GM23338 (cell line): ENCODE results near the gene HSPB3. TPM values are rescaled to one million over a fixed set of nuclear protein-coding genes. Genes with fewer than 3 reads are reported as not detected.
A peak's percentile ranks its signal among the peaks of the same experiment; 100 is the strongest.
"Not testable (repeated sequence)": the region's sequence is repeated elsewhere in the genome, so short reads cannot be mapped to it uniquely, and the experiment has no call there.

Experiments used
- ATAC-seq: fragments of 200-7000 bp; cut with Tn5 transposase; 3 replicates; pipeline ENCODE4 v1.9.1; 2020
- DNase-seq: peaks from one replicate; pipeline ENCODE4 v3.0.0-alpha.2; 2015; ENCODE audit warnings: low spot score
- H2AFZ ChIP-seq: fragments of 200-600 bp; sonication (generic); 2 replicates; pipeline ENCODE4 v1.8.0; 2016; ENCODE audit warnings: antibody characterized with exemption, mild to moderate bottlenecking, moderate library complexity
- H3F3A ChIP-seq: fragments of 200-600 bp; sonication (generic); replicated peaks from 2 replicates; pipeline ENCODE4 v1.8.0; 2017; ENCODE audit warnings: antibody characterized with exemption, mixed run types, low read depth
- H3K27ac ChIP-seq: fragments of 200-600 bp; sonication (generic); 2 replicates; pipeline ENCODE4 v1.6.1; 2016; ENCODE audit warnings: low read depth
- H3K27me3 ChIP-seq: fragments of 200-600 bp; sonication (generic); 2 replicates; pipeline ENCODE4 v1.8.0; 2016; ENCODE audit warnings: mild to moderate bottlenecking, mixed run types, moderate library complexity; ENCODE audit not compliant: insufficient read depth
- H3K36me3 ChIP-seq: fragments of 200-600 bp; sonication (generic); 2 replicates; pipeline ENCODE4 v1.8.0; 2016; ENCODE audit warnings: mild to moderate bottlenecking; ENCODE audit not compliant: insufficient read depth
- H3K4me1 ChIP-seq: fragments of 200-600 bp; sonication (generic); 2 replicates; pipeline ENCODE4 v1.8.0; 2016; ENCODE audit warnings: mild to moderate bottlenecking, moderate library complexity; ENCODE audit not compliant: insufficient read depth
- H3K4me2 ChIP-seq: fragments of 200-600 bp; sonication (generic); 2 replicates; pipeline ENCODE4 v1.7.1; 2017; ENCODE audit warnings: mixed run types
- H3K4me3 ChIP-seq: fragments of 200-600 bp; sonication (generic); 2 replicates; pipeline ENCODE4 v1.6.1; 2016; ENCODE audit warnings: mixed run types
- H3K79me2 ChIP-seq: fragments of 200-600 bp; sonication (generic); replicated peaks from 2 replicates; pipeline ENCODE4 v1.8.0; 2017; ENCODE audit warnings: mild to moderate bottlenecking; ENCODE audit not compliant: insufficient read depth
- H3K9me2 ChIP-seq: fragments of 200-600 bp; sonication (generic); 2 replicates; pipeline ENCODE4 v1.8.0; 2017; ENCODE audit not compliant: insufficient read depth
- H4K20me1 ChIP-seq: fragments of 200-600 bp; sonication (generic); replicated peaks from 2 replicates; pipeline ENCODE4 v1.8.0; 2017; ENCODE audit warnings: mild to moderate bottlenecking; ENCODE audit not compliant: insufficient read depth
- H3K27ac Mint-ChIP-seq: 2 replicates; pipeline ENCODE4 v1.8.0; 2020; ENCODE audit warnings: inconsistent platforms, mild to moderate bottlenecking, moderate library complexity, mixed read lengths
- H3K27me3 Mint-ChIP-seq: 3 replicates; pipeline ENCODE4 v1.8.0; 2022; ENCODE audit warnings: low read depth, mild to moderate bottlenecking, moderate library complexity, mixed read lengths, inconsistent platforms; ENCODE audit not compliant: insufficient read depth, poor library complexity
- H3K36me3 Mint-ChIP-seq: 3 replicates; pipeline ENCODE4 v1.8.0; 2021; ENCODE audit warnings: low read depth, mild to moderate bottlenecking, inconsistent platforms, moderate library complexity, mixed read lengths
- H3K4me1 Mint-ChIP-seq: 3 replicates; pipeline ENCODE4 v1.8.0; 2020; ENCODE audit warnings: mild to moderate bottlenecking, inconsistent platforms, mixed read lengths
- H3K4me3 Mint-ChIP-seq: 3 replicates; pipeline ENCODE4 v1.8.0; 2021; ENCODE audit warnings: moderate library complexity, mild to moderate bottlenecking, inconsistent platforms, mixed read lengths
- H3K9me3 Mint-ChIP-seq: 3 replicates; pipeline ENCODE4 v1.8.0; 2020; ENCODE audit warnings: moderate library complexity, mild to moderate bottlenecking, inconsistent platforms, mixed read lengths
- CREB1 ChIP-seq: fragments of 250-450 bp; sonication (Bioruptor Pico); IDR thresholded peaks from 2 replicates; pipeline ENCODE4 v1.5.0; 2020; ENCODE audit warnings: low read depth, mild to moderate bottlenecking, moderate library complexity
- ETS1 ChIP-seq: IDR thresholded peaks from 2 replicates; pipeline ENCODE4 v1.6.1; 2016; ENCODE audit warnings: antibody characterized with exemption
- EZH2 ChIP-seq: fragments of 200-600 bp; sonication (generic); IDR thresholded peaks from one replicate; pipeline ENCODE4 v1.8.0; 2017; ENCODE audit warnings: antibody characterized with exemption, mild to moderate bottlenecking, low read depth; ENCODE audit not compliant: unreplicated experiment
- EZH2phosphoT487 ChIP-seq: fragments of 200-600 bp; sonication (generic); IDR thresholded peaks from one replicate; pipeline ENCODE4 v1.8.1; 2018; ENCODE audit warnings: antibody characterized with exemption; ENCODE audit not compliant: unreplicated experiment
- JUNB ChIP-seq: IDR thresholded peaks from one replicate; pipeline ENCODE4 v1.6.1; 2016; ENCODE audit warnings: antibody characterized with exemption; ENCODE audit not compliant: unreplicated experiment
- NANOG ChIP-seq: IDR thresholded peaks from 2 replicates; pipeline ENCODE4 v1.6.1; 2016; ENCODE audit warnings: antibody characterized with exemption, borderline replicate concordance
- ZNF114 ChIP-seq: fragments of 250-450 bp; sonication (Bioruptor Pico); IDR thresholded peaks from 2 replicates; pipeline ENCODE4 v1.5.0; 2020; ENCODE audit warnings: mild to moderate bottlenecking, moderate library complexity
- ZNF331 ChIP-seq: fragments of 250-450 bp; sonication (Bioruptor Pico); IDR thresholded peaks from 2 replicates; pipeline ENCODE4 v1.5.0; 2020; ENCODE audit warnings: low read depth, mild to moderate bottlenecking, moderate library complexity
- ZNF462 ChIP-seq: fragments of 250-450 bp; sonication (Bioruptor Pico); IDR thresholded peaks from 2 replicates; pipeline ENCODE4 v1.5.0; 2020; ENCODE audit warnings: mild to moderate bottlenecking, moderate library complexity
- polyA plus RNA-seq: library from polyadenylated mRNA; unstranded; fragments of >200 nt; fragmentation: Nextera tagmentation; extraction: Ambion mirVana; gene quantifications from 2 replicates; pipeline ENCODE4 v1.2.1, GENCODE V29; 2016
- total RNA-seq: library from RNA; depleted of rRNA; stranded (reverse); fragments of >200 nt; shearing (Covaris generic); gene quantifications from 2 replicates; pipeline ENCODE4 v1.2.3, GENCODE V29; 2014

Gene HSPB3
- total and polyA plus RNA-seq, 2 experiments from 2014 or later: not detected

GRCh38 chr5:54434650-54435049, 20.8 kb upstream of the HSPB3 start:
- H3K4me3 Mint-ChIP-seq: not testable (repeated sequence)

GRCh38 chr5:54438620-54439389, 16.7 kb upstream of the HSPB3 start:
- Histone ChIP-seq H3K4me2 (no peak overlapping the region), H3K79me2 (no peaks in the 10 kb centered on the region), H3K27me3 (no peaks in the 10 kb centered on the region), H2AFZ (no peak overlapping the region), H3K4me3 (no peak overlapping the region), H3F3A (no peaks in the 10 kb centered on the region), H3K36me3 (no peaks in the 10 kb centered on the region), H4K20me1 (no peaks in the 10 kb centered on the region), H3K4me1 (no peaks in the 10 kb centered on the region), H3K9me2 (no peaks in the 10 kb centered on the region; the same call in 1 of the 2 replicates), H3K27ac (no peak overlapping the region)
- Mint-ChIP-seq H3K4me3 (no peak overlapping the region), H3K27me3 (no peaks in the 10 kb centered on the region), H3K36me3 (no peaks in the 10 kb centered on the region), H3K27ac (no peak overlapping the region), H3K4me1 (no peaks in the 10 kb centered on the region), H3K9me3 (no peaks in the 10 kb centered on the region)
- no peak for ATAC-seq
- TF ChIP-seq JUNB (no peak), EZH2 (no peak)
- DNase-seq: no peak

More at GRCh38 chr5:54434650-54435049, 20.8 kb upstream of the HSPB3 start:
- not testable (repeated sequence) for H3K4me1 ChIP-seq, H2AFZ ChIP-seq, DNase-seq, H3F3A ChIP-seq, ATAC-seq, H3K27ac Mint-ChIP-seq, H3K4me2 ChIP-seq, H3K27ac ChIP-seq, H4K20me1 ChIP-seq, H3K36me3 Mint-ChIP-seq, H3K36me3 ChIP-seq, H3K79me2 ChIP-seq, H3K27me3 Mint-ChIP-seq, H3K9me3 Mint-ChIP-seq, H3K27me3 ChIP-seq, H3K4me3 ChIP-seq, H3K4me1 Mint-ChIP-seq
- peaks cover 11% of the 10 kb centered on the region for H3K9me2 ChIP-seq

GRCh38 chr5:54440456-54440893, 15.0 kb upstream of the HSPB3 start:
- Histone ChIP-seq H3K36me3 (no peaks in the 10 kb centered on the region), H3K4me3 (no peak overlapping the region), H3K79me2 (no peaks in the 10 kb centered on the region), H3K27me3 (no peaks in the 10 kb centered on the region), H3K9me2 (no peaks in the 10 kb centered on the region), H4K20me1 (no peaks in the 10 kb centered on the region), H2AFZ (peak overlapping the region; percentile 66; the same call in 1 of the 2 replicates), H3K27ac (no peak overlapping the region), H3K4me1 (no peaks in the 10 kb centered on the region), H3K4me2 (no peak overlapping the region), H3F3A (no peaks in the 10 kb centered on the region)
- Mint-ChIP-seq H3K9me3 (peaks cover 10% of the 10 kb centered on the region; the same call in 2 of the 3 replicates), H3K36me3 (peaks cover 7% of the 10 kb centered on the region; the same call in 1 of the 3 replicates), H3K27ac (no peak overlapping the region; the same call in 1 of the 2 replicates), H3K4me1 (peaks cover 8% of the 10 kb centered on the region; the same call in 2 of the 3 replicates), H3K4me3 (no peak overlapping the region), H3K27me3 (no peaks in the 10 kb centered on the region)
- DNase-seq: no peak
- no peak for ATAC-seq
- no peak for TF ChIP-seq EZH2
- TF ChIP-seq ZNF114 (CRISPR knock-in tag): no peak
- TF ChIP-seq EZH2phosphoT487: no peak
- no peak for TF ChIP-seq NANOG
- TF ChIP-seq ZNF462 (CRISPR knock-in tag): no peak
- TF ChIP-seq CREB1 (CRISPR knock-in tag): no peak
- no peak for TF ChIP-seq ZNF331 (CRISPR knock-in tag)
- TF ChIP-seq ETS1: no peak
